Inferior parietal cortex (tissue), 1 donor: ENCODE data around the gene TRIM33.
"Not testable (repeated sequence)": the region's sequence is repeated elsewhere in the genome, so short reads cannot be mapped to it uniquely, and the experiment has no call there.

Experiments
- DNase-seq: peaks from one replicate; pipeline ENCODE4 v3.0.0-alpha.2; 2016; ENCODE audit errors: extremely low spot score

The TRIM33 gene

GRCh38 chr1:114423455-114423854 lies 87.5 kb downstream of the TRIM33 start:
- no peak for DNase-seq

- not testable (repeated sequence) for DNase-seq
Measured at GRCh38 chr1:114418948-114419347, 92.1 kb downstream of the TRIM33 start.

GRCh38 chr1:114397601-114398000 lies 113.4 kb downstream of the TRIM33 start:
- DNase-seq: no peak

- no peak for DNase-seq
Measured at GRCh38 chr1:114395863-114396262, 115.1 kb downstream of the TRIM33 start.

- no peak for DNase-seq
Measured at GRCh38 chr1:114390960-114391359, 120.0 kb downstream of the TRIM33 start.

- no peak for DNase-seq
Measured at GRCh38 chr1:114390361-114390760, 120.6 kb downstream of the TRIM33 start.

- no peak for DNase-seq
Measured at GRCh38 chr1:114388432-114389003, 122.5 kb downstream of the TRIM33 start.

- DNase-seq: not testable (repeated sequence)
Measured at GRCh38 chr1:114387585-114387984, 123.4 kb downstream of the TRIM33 start.

GRCh38 chr1:114387010-114387360 lies 124.0 kb downstream of the TRIM33 start:
- no peak for DNase-seq

- no peak for DNase-seq
Measured at GRCh38 chr1:114386129-114387009, 124.6 kb downstream of the TRIM33 start.

- no peak for DNase-seq
Measured at GRCh38 chr1:114384922-114385321, 126.1 kb downstream of the TRIM33 start.

GRCh38 chr1:114379987-114380386 lies 131.0 kb downstream of the TRIM33 start:
- DNase-seq: peak; percentile 41

GRCh38 chr1:114379358-114379757 lies 131.6 kb downstream of the TRIM33 start:
- no peak for DNase-seq

- DNase-seq: no peak
Measured at GRCh38 chr1:114377356-114377755, 133.6 kb downstream of the TRIM33 start.

- DNase-seq: no peak
Measured at GRCh38 chr1:114369930-114370329, 141.1 kb downstream of the TRIM33 start.

GRCh38 chr1:114369266-114369919 lies 141.6 kb downstream of the TRIM33 start:
- DNase-seq: not testable (repeated sequence)

- DNase-seq: no peak
Measured at GRCh38 chr1:114368560-114369255, 142.3 kb downstream of the TRIM33 start.

- no peak for DNase-seq
Measured at GRCh38 chr1:114367810-114368209, 143.2 kb downstream of the TRIM33 start.

- DNase-seq: not testable (repeated sequence)
Measured at GRCh38 chr1:114363230-114363629, 147.8 kb downstream of the TRIM33 start.

- DNase-seq: no peak
Measured at GRCh38 chr1:114359791-114360190, 151.2 kb downstream of the TRIM33 start.

- no peak for DNase-seq
Measured at GRCh38 chr1:114355240-114355639, 155.8 kb downstream of the TRIM33 start.

GRCh38 chr1:114353262-114353661 lies 157.7 kb downstream of the TRIM33 start:
- DNase-seq: peak; percentile 31
